ENCODE measurements around the gene PABPN1.
"Not testable (repeated sequence)": the region's sequence is repeated elsewhere in the genome, so short reads cannot be mapped to it uniquely, and the experiment has no call there.

GRCh38 chr14:23277928-23278327 is 43.3 kb upstream of the PABPN1 start:
- TF ChIP-seq CTCF (IDR thresholded peaks at IDR 0.05; ENCODE audit: low read length); EZH2 (IDR thresholded peaks at IDR 0.05; ENCODE audit: borderline replicate concordance, low read length): not testable (repeated sequence)

Measured in OCI-LY1 (cell line).